ENCODE measurements around the gene GLDN.

DNA sequence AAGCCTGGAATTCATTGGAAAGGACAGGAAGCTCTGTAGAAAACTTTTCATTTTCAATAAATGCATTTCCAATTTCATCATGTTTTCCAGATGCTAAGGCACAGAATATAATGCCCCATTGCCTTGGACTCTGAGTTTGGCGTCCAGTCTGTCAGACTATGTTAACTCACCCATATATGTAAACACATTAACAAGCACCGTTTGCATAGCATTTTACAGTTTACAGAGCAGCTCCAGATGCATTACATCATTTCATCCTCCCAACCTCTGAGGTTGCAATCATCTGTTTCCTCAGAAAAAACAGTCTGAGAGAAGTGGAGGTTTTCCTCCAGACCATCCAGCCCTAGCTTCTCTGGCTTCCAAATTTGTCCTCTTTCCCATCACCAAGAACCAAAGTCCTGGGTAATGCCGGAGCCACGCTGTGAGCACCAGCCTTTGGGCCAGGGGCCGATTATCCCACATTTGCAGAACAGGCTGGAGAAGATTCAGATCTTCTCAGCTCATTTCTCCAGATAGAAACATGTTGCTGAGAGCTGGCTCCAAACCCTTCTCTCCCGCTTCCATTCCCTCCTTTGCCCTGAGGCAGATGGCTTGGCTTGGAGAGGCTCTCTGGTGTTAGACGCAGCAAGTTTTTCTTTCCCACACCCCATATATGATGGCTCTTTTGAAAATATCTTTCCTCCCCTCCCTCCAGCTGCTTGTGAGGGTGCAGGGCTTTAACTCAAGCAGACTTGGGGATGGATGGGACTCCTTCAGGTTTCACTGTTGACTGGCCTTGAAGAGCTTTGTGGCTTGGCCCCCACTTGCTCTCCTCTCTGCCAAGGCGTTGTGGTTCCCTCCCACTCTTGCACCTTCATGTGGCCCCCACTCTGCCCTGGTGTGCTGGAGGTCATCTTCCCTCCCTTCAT lies 29.0 kb upstream of the GLDN start:
- TF ChIP-seq CTCF (IDR thresholded peaks at IDR 0.05 in 4 of 5, conservative IDR thresholded peaks at IDR 0.05 in 1 of 5) (no peak), POLR2A (IDR thresholded peaks at IDR 0.05) (no peak)
